Ecto neural progenitor cell (in vitro differentiated cells): ENCODE measurements around the gene MARCHF10.
"Not testable (repeated sequence)": the region's sequence is repeated elsewhere in the genome, so short reads cannot be mapped to it uniquely, and the experiment has no call there.

Experiments used
- DNase-seq: peaks from one replicate; pipeline ENCODE4 v3.0.0-alpha.2; 2018; ENCODE audit warnings: low spot score

MARCHF10 gene

GRCh38 chr17:62696726-62697490 lies 111.2 kb downstream of the MARCHF10 start:
- DNase-seq = no peak

- DNase-seq = no peak
Observed at GRCh38 chr17:62696256-62696655, 111.9 kb downstream of the MARCHF10 start.

- not testable (repeated sequence) for DNase-seq
Observed at GRCh38 chr17:62695093-62695738, 112.9 kb downstream of the MARCHF10 start.

GRCh38 chr17:62693616-62694409 lies 114.3 kb downstream of the MARCHF10 start:
- DNase-seq = no peak

GRCh38 chr17:62692721-62693431 lies 115.2 kb downstream of the MARCHF10 start:
- peak; percentile 74 for DNase-seq

- DNase-seq = no peak
Observed at GRCh38 chr17:62692159-62692651, 115.9 kb downstream of the MARCHF10 start.

GRCh38 chr17:62691589-62691915 lies 116.6 kb downstream of the MARCHF10 start:
- not testable (repeated sequence) for DNase-seq

GRCh38 chr17:62690168-62690897 lies 117.8 kb downstream of the MARCHF10 start:
- no peak for DNase-seq

GRCh38 chr17:62689441-62690167 lies 118.5 kb downstream of the MARCHF10 start:
- DNase-seq = no peak

GRCh38 chr17:62688398-62689160 lies 119.5 kb downstream of the MARCHF10 start:
- DNase-seq = no peak

GRCh38 chr17:62687997-62688396 lies 120.1 kb downstream of the MARCHF10 start:
- DNase-seq = no peak

GRCh38 chr17:62684179-62684578 lies 123.9 kb downstream of the MARCHF10 start:
- DNase-seq = no peak

GRCh38 chr17:62681939-62682381 lies 126.2 kb downstream of the MARCHF10 start:
- DNase-seq = no peak

GRCh38 chr17:62681061-62681938 lies 126.8 kb downstream of the MARCHF10 start:
- DNase-seq = no peak

GRCh38 chr17:62680541-62681052 lies 127.5 kb downstream of the MARCHF10 start:
- no peak for DNase-seq

- DNase-seq = no peak
Observed at GRCh38 chr17:62679866-62680377, 128.2 kb downstream of the MARCHF10 start.

GRCh38 chr17:62678214-62678919 lies 129.7 kb downstream of the MARCHF10 start:
- DNase-seq = no peak
